HEK293 (cell line): Measurements from ENCODE around the gene IQSEC1.

Experiments used
- CTCF ChIA-PET: fragments of 350-600 bp; formaldehyde crosslinking; extraction: SDS; loops from one replicate; lab custom pipeline; 2021; ENCODE audit warnings: antibody characterized with exemption; lab: Yijun Ruan, JAX
- POLR2A ChIA-PET: fragments of 300-600 bp; formaldehyde crosslinking; extraction: SDS; loops from one replicate; lab custom pipeline; 2020; ENCODE audit warnings: antibody characterized with exemption, inconsistent platforms; lab: Yijun Ruan, JAX
- H3K27ac ChIP-seq: fragments of 200-500 bp; sonication (Bioruptor generic); 2 replicates; pipeline ENCODE4 v1.5.1; 2014; ENCODE audit warnings: low read depth, low read length, control low read depth, inconsistent platforms; ENCODE audit errors: extremely low read depth
- H3K36me3 ChIP-seq, 2 experiments: fragments of 200-500 bp in 1 of 2; sonication (Bioruptor generic) in 1 of 2; 1 replicate in 1 of 2; 2 replicates in 1 of 2; pipeline ENCODE4 v1.5.1; 2014 to 2017; ENCODE audit warnings: inconsistent platforms in 2 of 2, low read length in 2 of 2; ENCODE audit not compliant: control insufficient read depth in 2 of 2, insufficient read depth in 1 of 2
- H3K4me1 ChIP-seq: fragments of 200-500 bp; sonication (Bioruptor generic); 2 replicates; pipeline ENCODE4 v1.5.1; 2014; ENCODE audit warnings: mild to moderate bottlenecking, low read length, inconsistent platforms; ENCODE audit not compliant: control insufficient read depth, insufficient read depth
- H3K4me3 ChIP-seq: 2 replicates; pipeline ENCODE4 v1.5.1; 2011; ENCODE audit warnings: low read depth, mild to moderate bottlenecking, control low read depth, low read length, moderate library complexity
- H3K9me3 ChIP-seq: fragments of 200-500 bp; sonication (Bioruptor generic); 2 replicates; pipeline ENCODE4 v1.5.1; 2014; ENCODE audit warnings: low read depth, low read length, inconsistent platforms; ENCODE audit not compliant: control insufficient read depth, insufficient read depth
- BCL11A ChIP-seq: fragments of 450-650 bp; formaldehyde crosslinking; IDR thresholded peaks from 2 replicates; pipeline ENCODE4 v1.5.1; 2016; ENCODE audit warnings: low read depth, missing biosample characterization, missing genetic modification characterization
- GLIS2 ChIP-seq: fragments of 450-650 bp; formaldehyde crosslinking; IDR thresholded peaks from 2 replicates; pipeline ENCODE4 v1.5.1; 2016; ENCODE audit warnings: missing biosample characterization, missing genetic modification characterization
- KLF1 ChIP-seq: fragments of 450-650 bp; formaldehyde crosslinking; IDR thresholded peaks from 2 replicates; pipeline ENCODE4 v1.5.1; 2016; ENCODE audit warnings: missing biosample characterization, missing genetic modification characterization
- KLF16 ChIP-seq: fragments of 450-650 bp; formaldehyde crosslinking; IDR thresholded peaks from 2 replicates; pipeline ENCODE4 v1.5.1; 2017; ENCODE audit warnings: missing biosample characterization, missing genetic modification characterization
- KLF9 ChIP-seq: fragments of 450-650 bp; formaldehyde crosslinking; IDR thresholded peaks from 2 replicates; pipeline ENCODE4 v1.5.1; 2016; ENCODE audit warnings: missing biosample characterization, missing genetic modification characterization, low read depth
- PATZ1 ChIP-seq: fragments of 450-650 bp; formaldehyde crosslinking; IDR thresholded peaks from 2 replicates; pipeline ENCODE4 v1.5.1; 2016; ENCODE audit warnings: missing biosample characterization, missing genetic modification characterization
- PRDM6 ChIP-seq: fragments of 450-650 bp; formaldehyde crosslinking; IDR thresholded peaks from 2 replicates; pipeline ENCODE4 v1.5.1; 2017; ENCODE audit warnings: missing biosample characterization, missing genetic modification characterization
- ZNF10 ChIP-seq: fragments of 450-650 bp; formaldehyde crosslinking; IDR thresholded peaks from 2 replicates; pipeline ENCODE4 v1.5.1; 2017; ENCODE audit warnings: missing biosample characterization, missing genetic modification characterization
- ZNF19 ChIP-seq: fragments of 450-650 bp; formaldehyde crosslinking; IDR thresholded peaks from 2 replicates; pipeline ENCODE4; 2016; ENCODE audit warnings: missing biosample characterization, missing genetic modification characterization, low read depth
- ZNF274 ChIP-seq, 2 experiments: fragments of 200-500 bp in 1 of 2; fragments of 450-650 bp in 1 of 2; sonication (Bioruptor generic) in 1 of 2; formaldehyde crosslinking in 1 of 2; IDR thresholded peaks; 2 replicates each; pipeline versions ENCODE4 v1.5.1 to v1.6.1; 2014 to 2016; ENCODE audit warnings: borderline replicate concordance in 1 of 2, inconsistent platforms in 1 of 2, low read length in 1 of 2, missing biosample characterization in 1 of 2, missing genetic modification characterization in 1 of 2
- ZNF311 ChIP-seq: fragments of 450-650 bp; formaldehyde crosslinking; IDR thresholded peaks from 2 replicates; pipeline ENCODE4 v1.5.1; 2017; ENCODE audit warnings: missing biosample characterization, missing genetic modification characterization, borderline replicate concordance
- ZNF350 ChIP-seq: fragments of 450-650 bp; formaldehyde crosslinking; IDR thresholded peaks from 2 replicates; pipeline ENCODE4 v1.5.0; 2017; ENCODE audit warnings: missing biosample characterization, mild to moderate bottlenecking, missing genetic modification characterization
- ZNF398 ChIP-seq: fragments of 450-650 bp; formaldehyde crosslinking; IDR thresholded peaks from 2 replicates; pipeline ENCODE4 v1.5.1; 2017; ENCODE audit warnings: missing biosample characterization, missing genetic modification characterization
- ZNF473 ChIP-seq: fragments of 450-650 bp; formaldehyde crosslinking; IDR thresholded peaks from 2 replicates; pipeline ENCODE4 v1.5.1; 2017; ENCODE audit warnings: missing biosample characterization, missing genetic modification characterization
- ZNF514 ChIP-seq: fragments of 450-650 bp; formaldehyde crosslinking; IDR thresholded peaks from 2 replicates; pipeline ENCODE4 v1.5.1; 2016; ENCODE audit warnings: missing biosample characterization, missing genetic modification characterization
- ZNF580 ChIP-seq: fragments of 450-650 bp; formaldehyde crosslinking; IDR thresholded peaks from 2 replicates; pipeline ENCODE4 v1.5.1; 2016; ENCODE audit warnings: missing biosample characterization, missing genetic modification characterization
- ZNF623 ChIP-seq: fragments of 450-650 bp; formaldehyde crosslinking; IDR thresholded peaks from 2 replicates; pipeline ENCODE4 v1.5.1; 2016; ENCODE audit warnings: missing biosample characterization, missing genetic modification characterization
- ZNF664 ChIP-seq: fragments of 450-650 bp; formaldehyde crosslinking; IDR thresholded peaks from 2 replicates; pipeline ENCODE4 v1.5.1; 2016; ENCODE audit warnings: missing biosample characterization, missing genetic modification characterization
- ZNF670 ChIP-seq: fragments of 450-650 bp; formaldehyde crosslinking; IDR thresholded peaks from 2 replicates; pipeline ENCODE4 v1.5.1; 2016; ENCODE audit warnings: missing biosample characterization, missing genetic modification characterization, low read depth
- ZNF777 ChIP-seq: fragments of 450-650 bp; formaldehyde crosslinking; IDR thresholded peaks from 2 replicates; pipeline ENCODE4 v1.5.1; 2017; ENCODE audit warnings: missing biosample characterization, missing genetic modification characterization, borderline replicate concordance

The IQSEC1 gene

GRCh38 chr3:13087320-13087990 is 14.2 kb upstream of the IQSEC1 start:
- ChIA-PET POLR2A (no interaction called here), CTCF (interaction anchor here (1.0 kb wide), 1 partner anchor 562 kb away, joined by 3 read pairs; no protein-coding TSS in a partner anchor)
- Histone ChIP-seq H3K27ac (no peak overlapping the region), H3K36me3 (no peaks in the 10 kb centered on the region), H3K4me1 (no peaks in the 10 kb centered on the region), H3K4me3 (no peak overlapping the region), H3K9me3 (no peaks in the 10 kb centered on the region)
- TF ChIP-seq ZNF664 (tag by site-specific recombination) (no peak), ZNF19 (no peak), ZNF777 (tag by site-specific recombination) (no peak), ZNF623 (tag by site-specific recombination) (no peak), KLF1 (no peak), ZNF311 (tag by site-specific recombination) (no peak), GLIS2 (no peak), ZNF514 (tag by site-specific recombination) (no peak), PRDM6 (tag by site-specific recombination) (no peak), ZNF10 (no peak), PATZ1 (tag by site-specific recombination) (no peak)

- peak; percentile 91 for TF ChIP-seq ZNF623 (tag by site-specific recombination)
- TF ChIP-seq KLF9 (tag by site-specific recombination): no peak
- TF ChIP-seq ZNF398 (tag by site-specific recombination): no peak
- TF ChIP-seq, all 188 proteins: peak for 1
- CTCF ChIA-PET: interaction anchor here (0.6 to 1.0 kb wide), 2 partner anchors 411 to 563 kb away, joined by 3 to 4 read pairs; no protein-coding TSS in a partner anchor
- no peak overlapping the region for H3K27ac ChIP-seq
Observed at GRCh38 chr3:13086531-13086981, 13.3 kb upstream of the IQSEC1 start.

GRCh38 chr3:13085846-13086179 is 12.6 kb upstream of the IQSEC1 start:
- Histone ChIP-seq H3K27ac (no peak overlapping the region), H3K36me3 (no peaks in the 10 kb centered on the region), H3K4me1 (no peaks in the 10 kb centered on the region), H3K9me3 (no peaks in the 10 kb centered on the region), H3K4me3 (no peak overlapping the region)
- ChIA-PET CTCF (no interaction called here), POLR2A (no interaction called here)
- TF ChIP-seq BCL11A (tag by site-specific recombination) (no peak), ZNF274 (IDR thresholded peaks at IDR 0.05; ENCODE audit: low read length) (no peak), ZNF274 (tag by site-specific recombination; IDR thresholded peaks at IDR 0.05; ENCODE audit: borderline replicate concordance) (no peak), ZNF350 (tag by site-specific recombination) (no peak), ZNF580 (tag by site-specific recombination) (no peak), KLF16 (tag by site-specific recombination) (no peak), ZNF473 (tag by site-specific recombination) (no peak), ZNF670 (tag by site-specific recombination) (no peak), ZNF311 (tag by site-specific recombination) (no peak)

More at GRCh38 chr3:13086531-13086981, 13.3 kb upstream of the IQSEC1 start:
- Histone ChIP-seq H3K9me3 (no peaks in the 10 kb centered on the region), H3K36me3 (no peaks in the 10 kb centered on the region), H3K4me3 (no peak overlapping the region), H3K4me1 (no peaks in the 10 kb centered on the region)
- POLR2A ChIA-PET: no interaction called here
